Brain microvascular endothelial cell (primary cell): Measurements from ENCODE around the gene SUOX.
"Not testable (repeated sequence)": the region's sequence is repeated elsewhere in the genome, so short reads cannot be mapped to it uniquely, and the experiment has no call there.

Experiments used
- DNase-seq: peaks from one replicate; pipeline ENCODE4 v3.0.0-alpha.2; 2020
- H3K27ac ChIP-seq: fragments of 250-450 bp; sonication (Bioruptor Pico); 2 replicates; pipeline ENCODE4 v1.5.1; 2020; ENCODE audit warnings: mild to moderate bottlenecking, moderate library complexity
- H3K27me3 ChIP-seq: fragments of 250-450 bp; sonication (Bioruptor Pico); replicated peaks from 2 replicates; pipeline ENCODE4 v1.5.1; 2020; ENCODE audit warnings: mild to moderate bottlenecking
- H3K36me3 ChIP-seq: fragments of 250-450 bp; sonication (Bioruptor Pico); replicated peaks from 2 replicates; pipeline ENCODE4 v1.5.1; 2020; ENCODE audit warnings: mild to moderate bottlenecking
- H3K4me3 ChIP-seq: 2 replicates; pipeline ENCODE4 v1.5.1; 2011; ENCODE audit warnings: low read depth, mild to moderate bottlenecking, control low read depth, low read length, moderate library complexity
- in situ Hi-C: cut with HindIII; loops from 2 replicates; pipeline ENCODE4 v1.10.0; 2017; ENCODE audit warnings: low sequenced_read_pairs, low pct_ligation_motif_present
- TF ChIP-seq, protein P1 (sequence below): IDR thresholded peaks from 2 replicates; pipeline ENCODE4 v1.5.1; 2011; ENCODE audit warnings: low read depth, mild to moderate bottlenecking, moderate library complexity, low read length, control low read depth, inconsistent platforms; ENCODE audit errors: missing control alignments

Gene SUOX

DNA sequence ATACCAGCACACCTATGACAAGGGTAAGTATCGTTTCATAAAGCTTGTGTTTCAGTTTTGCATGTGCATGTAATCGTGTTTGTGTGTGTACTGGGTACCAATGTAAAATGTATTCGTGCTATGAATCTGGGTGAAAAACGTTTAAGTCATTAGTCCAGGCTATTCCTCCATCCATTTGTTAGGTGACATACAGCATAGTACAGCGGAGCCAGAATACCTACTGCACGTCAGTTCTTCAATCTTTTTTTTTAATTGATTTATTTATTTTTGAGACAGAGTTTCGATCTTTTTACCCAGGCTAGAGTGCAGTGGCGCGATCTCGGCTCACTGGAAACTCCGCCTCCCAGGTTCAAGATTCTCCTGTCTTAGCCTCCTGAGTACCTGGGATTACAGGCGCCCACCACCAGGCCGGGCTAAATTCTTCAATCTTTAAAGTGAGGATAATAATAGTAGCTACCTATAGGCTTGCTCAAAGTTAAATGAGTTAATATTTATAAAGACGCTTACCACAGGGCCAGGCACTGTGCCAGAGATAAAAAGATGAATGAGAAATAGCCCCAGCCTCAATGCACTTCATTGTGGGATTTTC is 44.0 kb downstream of the SUOX start:
- Histone ChIP-seq H3K4me3 (peak overlapping the region; percentile 99), H3K27ac (peak overlapping the region; percentile 29), H3K27me3 (no peaks in the 10 kb centered on the region), H3K36me3 (peaks cover 30% of the 10 kb centered on the region)
- in situ Hi-C loops, result no loop called here
- TF ChIP-seq, protein P1, sequence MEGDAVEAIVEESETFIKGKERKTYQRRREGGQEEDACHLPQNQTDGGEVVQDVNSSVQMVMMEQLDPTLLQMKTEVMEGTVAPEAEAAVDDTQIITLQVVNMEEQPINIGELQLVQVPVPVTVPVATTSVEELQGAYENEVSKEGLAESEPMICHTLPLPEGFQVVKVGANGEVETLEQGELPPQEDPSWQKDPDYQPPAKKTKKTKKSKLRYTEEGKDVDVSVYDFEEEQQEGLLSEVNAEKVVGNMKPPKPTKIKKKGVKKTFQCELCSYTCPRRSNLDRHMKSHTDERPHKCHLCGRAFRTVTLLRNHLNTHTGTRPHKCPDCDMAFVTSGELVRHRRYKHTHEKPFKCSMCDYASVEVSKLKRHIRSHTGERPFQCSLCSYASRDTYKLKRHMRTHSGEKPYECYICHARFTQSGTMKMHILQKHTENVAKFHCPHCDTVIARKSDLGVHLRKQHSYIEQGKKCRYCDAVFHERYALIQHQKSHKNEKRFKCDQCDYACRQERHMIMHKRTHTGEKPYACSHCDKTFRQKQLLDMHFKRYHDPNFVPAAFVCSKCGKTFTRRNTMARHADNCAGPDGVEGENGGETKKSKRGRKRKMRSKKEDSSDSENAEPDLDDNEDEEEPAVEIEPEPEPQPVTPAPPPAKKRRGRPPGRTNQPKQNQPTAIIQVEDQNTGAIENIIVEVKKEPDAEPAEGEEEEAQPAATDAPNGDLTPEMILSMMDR, result no peak
- no peak for DNase-seq

DNA sequence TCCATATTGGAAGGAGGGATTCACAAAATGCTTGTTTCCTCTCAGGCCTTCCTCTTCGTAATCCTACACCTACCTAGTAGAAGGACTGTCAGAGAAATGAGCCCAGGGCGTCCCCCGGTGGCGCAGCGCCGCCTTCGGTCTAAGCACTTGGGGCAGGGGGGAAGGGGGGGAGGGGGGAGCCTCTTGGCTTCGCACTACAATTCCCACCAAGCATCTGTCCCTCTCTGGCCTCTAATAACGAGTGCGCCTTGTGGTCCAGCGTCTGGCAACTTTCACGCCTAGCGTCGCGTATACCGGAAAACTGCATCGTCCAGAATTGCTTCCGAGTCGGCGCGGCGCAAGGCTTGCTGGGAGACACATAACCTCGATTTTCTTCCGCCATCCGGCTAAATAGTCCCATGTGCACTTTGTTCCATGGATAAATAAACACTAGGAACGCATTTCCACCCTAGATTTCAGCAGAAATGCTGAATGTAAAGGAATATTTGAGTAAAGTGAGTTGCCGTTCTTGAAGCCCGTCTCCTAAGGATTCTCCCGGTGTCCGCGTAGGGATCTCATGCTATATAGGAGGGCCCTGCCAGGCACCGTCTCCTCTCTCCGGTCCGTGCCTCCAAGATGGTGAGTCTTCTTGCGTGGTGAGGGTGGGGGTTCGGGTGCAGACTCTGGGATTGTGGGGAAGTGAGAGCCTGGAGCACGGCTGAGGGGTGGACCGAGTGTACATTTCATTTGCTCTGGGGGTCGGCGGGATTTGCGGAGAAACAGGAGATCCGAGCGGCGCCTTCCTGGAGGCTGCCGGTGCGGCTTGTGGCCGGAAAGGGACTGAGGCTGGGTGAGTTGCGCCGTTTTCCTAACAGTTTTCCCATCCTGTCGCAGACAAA is 44.7 kb downstream of the SUOX start, which contains the start of gene RPS26:
Gene RPS26, plus strand, starts transcription at position 367 of the 878 bp plus-strand sequence. Its CDS starts 249 bp downstream, at position 616.
- peaks cover 30% of the 10 kb centered on the region for H3K36me3 ChIP-seq
- TF ChIP-seq, protein P1, result peak; percentile 68
- DNase-seq, result peak; percentile 99
- H3K4me3 ChIP-seq, result peak within 1 kb of the TSS; percentile 99
- peak within 1 kb of the TSS; percentile 97 for H3K27ac ChIP-seq
- in situ Hi-C loops, result no loop called here
- H3K27me3 ChIP-seq, result no peaks in the 10 kb centered on the region

DNA sequence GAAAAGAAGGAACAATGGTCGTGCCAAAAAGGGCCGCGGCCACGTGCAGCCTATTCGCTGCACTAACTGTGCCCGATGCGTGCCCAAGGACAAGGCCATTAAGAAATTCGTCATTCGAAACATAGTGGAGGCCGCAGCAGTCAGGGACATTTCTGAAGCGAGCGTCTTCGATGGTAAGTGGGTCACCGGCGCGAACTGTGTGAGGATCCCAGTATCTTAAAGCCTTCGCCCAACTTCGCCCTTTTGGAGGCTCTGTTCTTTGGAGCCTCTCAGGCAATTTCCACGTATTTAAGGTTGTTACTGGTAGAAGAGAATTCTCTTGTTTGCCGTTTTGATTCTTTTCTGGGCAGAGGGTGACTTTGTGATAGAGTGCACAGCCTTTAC is 45.3 kb downstream of the SUOX start:
- H3K27me3 ChIP-seq, in situ Hi-C loops, DNase-seq: not testable (repeated sequence)
- Histone ChIP-seq H3K4me3 (peak overlapping the region; percentile 99), H3K36me3 (peaks cover 30% of the 10 kb centered on the region), H3K27ac (peak overlapping the region; percentile 97)

GRCh38 chr12:56042843-56043242 is 45.8 kb downstream of the SUOX start:
- DNase-seq, result no peak
- no peaks in the 10 kb centered on the region for H3K27me3 ChIP-seq
- TF ChIP-seq, protein P1, result no peak
- no peak overlapping the region for H3K27ac ChIP-seq
- peak overlapping the region; percentile 99 for H3K4me3 ChIP-seq
- peaks cover 30% of the 10 kb centered on the region for H3K36me3 ChIP-seq
- in situ Hi-C loops, result no loop called here

DNA sequence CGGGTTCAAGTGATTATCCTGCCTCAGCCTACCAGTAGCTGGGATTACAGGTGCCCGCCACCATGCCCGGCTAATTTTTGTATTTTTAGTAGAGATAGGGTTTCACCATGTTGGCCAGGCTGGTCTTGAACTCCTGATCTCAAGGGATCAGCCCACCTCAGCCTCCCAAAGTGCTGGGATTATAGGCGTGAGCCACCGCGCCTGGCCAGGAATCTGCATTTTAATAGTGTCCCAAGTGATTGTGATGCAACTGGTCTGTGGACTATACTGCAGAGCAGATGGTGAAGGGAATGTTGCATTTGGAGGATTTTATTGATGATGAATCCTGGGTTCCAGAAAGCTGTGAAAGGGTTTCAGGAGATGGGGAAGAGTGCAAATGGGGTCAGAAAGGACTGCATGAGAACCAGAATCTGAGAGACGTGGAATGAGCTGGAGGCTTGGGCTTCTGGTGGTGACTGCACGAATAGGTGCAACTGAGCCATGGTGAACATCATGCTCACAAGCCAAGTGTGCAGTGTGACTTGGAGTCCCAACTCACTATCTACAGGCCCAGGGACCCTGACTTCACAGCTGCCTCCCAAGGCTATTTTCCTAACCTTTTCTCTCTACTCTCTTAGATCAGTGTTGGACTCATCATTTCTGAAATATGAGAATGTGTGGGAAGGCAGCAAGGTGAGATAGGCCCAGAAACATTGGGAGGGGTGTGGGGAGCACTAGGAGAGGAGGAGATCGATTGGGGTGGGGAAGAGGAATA is 49.1 kb downstream of the SUOX start:
- TF ChIP-seq, protein P1, result no peak
- no peak for DNase-seq
- Histone ChIP-seq H3K36me3 (peaks cover 30% of the 10 kb centered on the region), H3K27ac (no peak overlapping the region), H3K4me3 (no peak overlapping the region), H3K27me3 (no peaks in the 10 kb centered on the region)
- in situ Hi-C loops, result no loop called here

DNA sequence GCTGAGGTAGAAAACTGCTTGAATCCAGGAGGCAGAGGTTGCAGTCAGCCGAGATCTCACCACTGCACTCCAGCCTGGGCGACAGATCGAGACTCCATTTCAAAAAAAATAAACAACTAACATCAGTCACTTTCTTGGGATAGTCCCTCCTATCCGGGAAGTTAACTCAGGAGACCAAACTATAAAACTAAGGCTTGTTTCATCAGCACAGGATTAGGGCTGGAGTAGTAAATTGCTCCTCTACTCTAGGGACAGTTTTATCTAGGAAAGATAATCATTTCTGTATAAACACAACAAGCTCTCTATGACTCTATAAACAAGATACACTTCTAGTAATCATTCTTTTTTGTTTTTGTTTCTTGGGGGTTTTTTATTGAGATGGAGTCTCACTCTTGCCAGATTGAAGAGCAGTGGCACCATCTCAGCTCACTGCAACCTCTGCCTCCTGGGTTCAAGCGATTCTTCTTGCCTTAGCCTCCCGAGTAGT is 56.4 kb downstream of the SUOX start:
- DNase-seq, result no peak
- no peak overlapping the region for H3K4me3 ChIP-seq
- H3K27me3 ChIP-seq, result no peaks in the 10 kb centered on the region
- in situ Hi-C loops, result no loop called here
- H3K27ac ChIP-seq, result no peak overlapping the region
- no peaks in the 10 kb centered on the region for H3K36me3 ChIP-seq
- TF ChIP-seq, protein P1, result no peak
